Measurements from ENCODE around the gene NEMF.
A peak's percentile ranks its signal among the peaks of the same experiment; 100 is the strongest.
"Not testable (repeated sequence)": the region's sequence is repeated elsewhere in the genome, so short reads cannot be mapped to it uniquely, and the experiment has no call there.

The NEMF gene

DNA sequence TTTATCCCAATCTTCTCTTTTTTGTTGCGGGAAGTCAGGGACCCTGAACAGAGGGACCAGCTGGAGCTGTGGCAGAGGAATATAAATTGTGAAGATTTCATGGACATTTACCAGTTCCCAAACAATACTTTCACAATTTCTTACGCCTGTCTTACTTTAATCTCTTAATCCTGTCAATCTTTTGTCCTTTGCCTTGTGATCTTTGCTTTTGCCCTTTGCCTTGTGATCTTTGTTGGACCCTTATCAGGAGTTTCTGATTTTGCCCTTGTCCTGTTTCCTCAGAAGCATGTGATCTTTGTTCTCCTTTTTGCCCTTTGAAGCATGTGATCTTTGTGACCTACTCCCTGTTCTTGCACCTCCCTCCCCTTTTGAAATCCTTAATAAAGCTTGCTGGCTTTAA lies 36.5 kb downstream of the NEMF start:
- DNase-seq: not testable (repeated sequence)

- no peak for DNase-seq
Observed at GRCh38 chr14:49808780-49809179, 43.8 kb downstream of the NEMF start.

- DNase-seq: no peak
Observed at GRCh38 chr14:49796025-49796424, 56.6 kb downstream of the NEMF start.

DNA sequence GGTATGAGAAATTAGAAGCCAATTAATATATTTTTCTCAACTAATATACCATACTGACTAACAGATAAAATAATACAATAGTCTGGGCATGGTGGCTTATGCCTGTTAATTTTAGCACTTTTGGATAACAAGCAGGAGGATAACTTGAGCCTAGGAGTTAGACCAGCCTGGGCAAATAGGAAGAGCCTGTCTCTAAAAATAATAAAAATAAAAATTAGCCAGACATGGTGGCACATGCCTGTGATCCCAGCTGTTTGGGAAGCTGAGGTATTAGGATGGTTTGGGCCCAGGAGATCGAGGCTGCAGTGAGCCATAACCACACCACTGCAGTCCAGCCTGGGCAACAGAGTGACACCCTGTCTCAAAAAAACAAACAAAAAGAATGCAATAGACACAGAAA lies 60.0 kb downstream of the NEMF start:
- no peak for DNase-seq

DNA sequence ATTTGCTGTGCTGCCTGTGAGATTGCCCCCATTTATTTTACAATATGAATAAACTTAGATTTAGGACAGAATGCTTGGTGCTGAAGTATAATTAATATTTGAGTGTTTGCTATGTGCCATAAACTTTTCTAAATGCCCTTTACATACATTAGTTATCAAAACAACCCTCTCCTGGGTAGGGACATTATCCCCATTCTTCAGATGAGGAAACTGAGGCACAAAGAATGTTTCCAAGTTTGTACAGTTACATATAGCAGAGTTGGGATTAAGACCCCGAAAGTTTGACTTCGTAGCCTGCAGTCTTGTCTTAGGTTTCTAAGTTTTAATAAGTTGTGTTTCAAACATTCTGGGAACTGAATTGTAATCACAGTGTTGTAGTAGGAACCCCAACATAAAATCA lies 66.3 kb downstream of the NEMF start:
- no peak for DNase-seq

GRCh38 chr14:49783394-49784014 lies 69.1 kb downstream of the NEMF start:
- no peak for DNase-seq

DNA sequence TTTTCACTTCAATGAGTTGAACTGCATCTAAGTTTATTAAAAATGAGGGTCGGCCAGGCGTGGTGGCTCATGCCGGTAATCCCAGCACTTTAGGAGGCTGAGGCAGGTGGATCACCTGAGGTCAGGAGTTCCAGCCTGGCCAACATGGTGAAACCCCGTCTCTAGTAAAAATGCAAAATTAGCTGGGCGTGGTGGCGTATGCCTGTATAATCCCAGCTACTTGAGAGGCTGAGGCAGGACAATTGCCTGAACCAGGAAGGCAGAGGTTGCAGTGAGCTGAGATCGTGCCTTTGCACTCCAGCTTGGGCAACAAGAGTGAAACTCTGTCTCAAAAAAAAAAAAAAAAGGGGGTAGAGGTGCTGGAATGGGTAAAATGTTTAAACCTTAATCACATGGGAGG lies 71.5 kb downstream of the NEMF start:
- DNase-seq: not testable (repeated sequence)

DNA sequence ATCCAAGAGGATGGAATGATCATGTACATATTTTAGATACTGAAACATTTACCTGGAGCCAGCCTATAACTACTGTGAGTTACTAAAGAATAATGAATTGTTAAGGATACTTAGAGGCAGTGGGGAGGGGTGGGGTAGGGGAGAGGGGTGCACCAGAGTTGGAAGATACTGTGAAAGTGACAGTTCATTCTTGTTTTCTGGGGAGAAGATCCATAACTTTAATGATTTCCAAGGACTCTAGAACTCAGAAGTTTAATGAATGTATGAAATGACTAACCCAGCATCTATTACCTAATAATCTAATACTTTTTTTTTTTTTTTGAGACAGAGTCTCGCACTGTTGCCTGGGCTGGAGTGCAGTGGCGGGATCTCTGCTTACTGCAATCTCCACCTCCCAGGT lies 74.2 kb downstream of the NEMF start:
- DNase-seq: no peak

DNA sequence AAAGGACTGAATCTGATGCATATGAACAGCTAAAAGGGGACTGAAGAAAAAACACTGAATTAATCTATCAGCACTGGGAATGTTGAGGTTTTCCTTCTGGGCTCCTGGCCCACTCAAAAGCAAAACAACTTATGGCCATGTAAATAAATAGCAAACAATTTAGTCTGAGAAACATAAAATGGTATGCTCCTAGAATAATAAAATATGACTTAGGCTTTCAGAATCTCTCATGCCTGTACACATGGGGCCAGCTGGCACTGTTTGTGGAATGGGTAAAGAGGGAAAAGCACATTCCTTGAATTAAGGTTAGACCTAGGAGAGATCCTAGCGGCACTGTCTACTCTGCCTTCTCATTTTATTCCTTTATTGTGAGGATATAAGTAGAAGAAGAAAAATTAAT lies 78.5 kb downstream of the NEMF start:
- no peak for DNase-seq

DNA sequence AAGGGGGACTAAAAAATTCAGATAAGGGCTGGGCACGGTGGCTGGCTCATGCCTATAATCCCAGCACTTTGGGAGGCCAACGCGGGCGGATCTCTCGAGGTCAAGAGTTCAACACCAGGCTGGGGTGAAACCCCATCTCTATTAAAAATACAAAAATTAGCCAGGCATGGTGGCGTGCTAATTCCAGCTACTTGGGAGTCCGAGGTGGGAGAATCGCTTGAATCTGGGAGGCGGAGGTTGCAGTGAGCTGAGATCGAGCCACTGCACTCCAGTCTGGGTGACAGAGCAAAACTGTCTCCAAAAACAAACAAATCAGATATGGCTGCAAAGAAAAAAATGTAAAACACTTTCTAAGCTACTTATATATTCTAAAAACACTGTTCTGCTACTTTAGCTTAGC lies 80.9 kb downstream of the NEMF start:
- DNase-seq: not testable (repeated sequence)

DNA sequence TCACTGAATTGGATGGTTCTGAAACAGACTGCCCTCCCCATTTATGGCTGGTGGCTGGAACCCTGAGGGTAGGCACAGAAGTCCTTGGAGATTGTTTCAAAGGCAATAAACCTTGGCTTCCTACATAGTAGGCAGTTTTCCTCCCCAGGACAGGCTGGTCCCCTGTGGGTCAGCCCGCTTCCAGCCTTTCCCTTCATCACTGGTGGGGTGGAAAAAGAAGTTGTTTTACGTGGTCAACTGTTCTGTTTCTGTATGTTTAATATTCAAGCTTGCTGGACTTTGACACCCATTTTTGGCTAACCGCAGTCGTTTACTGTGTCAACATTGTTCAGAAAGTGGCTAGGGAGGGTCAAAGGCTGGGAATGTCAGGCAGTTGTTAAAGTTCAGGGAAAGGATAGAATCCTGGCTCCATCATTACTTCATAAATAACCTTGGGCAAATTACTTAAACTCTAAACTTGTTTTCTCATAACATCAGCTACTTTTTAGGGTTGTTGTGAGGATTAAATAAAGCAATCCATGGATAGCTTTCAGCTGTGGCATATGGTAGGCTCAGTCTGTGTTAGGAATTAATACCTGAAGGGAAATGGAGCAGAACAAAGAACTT lies 82.3 kb downstream of the NEMF start:
- no peak for DNase-seq

GRCh38 chr14:49769581-49770211 lies 82.9 kb downstream of the NEMF start:
- DNase-seq: no peak

DNA sequence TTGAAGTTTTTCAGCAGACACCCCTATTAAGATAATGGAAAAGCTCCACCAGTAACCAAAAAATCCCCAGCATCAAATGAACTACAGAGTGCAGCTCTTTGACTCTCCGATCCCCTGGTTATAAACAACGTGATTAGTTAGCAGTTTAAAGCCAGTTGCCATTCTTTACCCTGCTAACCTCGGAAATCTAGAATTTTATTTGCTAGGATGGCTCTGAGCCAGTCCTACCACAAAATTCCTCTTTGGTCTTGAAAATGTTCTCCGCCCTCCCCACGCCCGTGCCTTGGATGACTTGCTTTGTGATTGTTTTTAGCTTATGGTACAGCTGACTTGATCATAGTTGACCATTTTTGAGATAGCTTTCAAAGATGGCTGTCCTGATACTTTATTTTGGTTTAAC lies 83.4 kb downstream of the NEMF start:
- DNase-seq: no peak

GRCh38 chr14:49768301-49769121 lies 84.1 kb downstream of the NEMF start:
- DNase-seq: peak; percentile 65

DNA sequence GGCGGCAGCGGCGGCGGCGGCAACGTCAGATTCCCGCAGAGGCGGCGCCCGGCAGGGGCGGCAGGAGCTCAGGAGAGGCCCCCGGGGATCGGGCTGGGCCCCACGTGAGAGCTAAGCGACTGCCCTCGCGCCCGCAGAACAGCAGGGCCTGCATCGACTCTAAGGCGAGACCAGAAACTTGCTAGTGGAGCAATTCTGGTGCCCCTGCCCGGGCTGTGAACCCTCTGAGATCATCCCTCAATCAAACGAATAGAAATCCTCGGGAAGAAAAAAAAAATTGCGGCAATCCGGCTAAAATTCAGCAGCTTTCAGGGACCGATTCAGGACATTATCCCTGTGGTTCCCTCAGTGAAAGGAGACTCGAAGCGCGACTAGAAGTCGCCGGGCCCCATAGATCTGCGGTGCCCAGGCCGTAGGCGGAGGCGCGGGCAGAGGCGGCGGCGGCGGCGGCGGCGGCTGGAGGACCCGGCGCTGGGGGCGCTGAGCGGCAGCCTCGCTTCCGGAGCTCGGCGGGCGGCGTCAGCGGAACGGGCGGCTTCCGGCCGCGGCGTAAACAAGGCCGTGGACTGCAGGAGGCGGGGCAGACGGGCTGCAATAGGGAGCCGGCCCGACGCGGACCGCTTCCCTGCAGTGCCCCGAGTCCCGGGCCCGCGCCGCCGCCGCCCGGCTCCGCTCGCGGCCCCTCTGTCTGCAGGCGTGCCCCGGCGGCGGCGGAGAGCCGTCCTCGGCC lies 84.9 kb downstream of the NEMF start, which contains the start of gene KLHDC2:
Gene KLHDC2 (plus strand): TSS at position 583 of the 730 bp plus-strand sequence. CDS start 316 bp downstream, outside the sequence.
- DNase-seq: peak; percentile 92

GRCh38 chr14:49767270-49767570 lies 85.4 kb downstream of the NEMF start:
- no peak for DNase-seq

GRCh38 chr14:49766839-49767238 lies 85.7 kb downstream of the NEMF start:
- no peak for DNase-seq

- no peak for DNase-seq
Observed at GRCh38 chr14:49761839-49762551, 90.6 kb downstream of the NEMF start.

- DNase-seq: no peak
Observed at GRCh38 chr14:49755378-49755777, 97.2 kb downstream of the NEMF start.

DNA sequence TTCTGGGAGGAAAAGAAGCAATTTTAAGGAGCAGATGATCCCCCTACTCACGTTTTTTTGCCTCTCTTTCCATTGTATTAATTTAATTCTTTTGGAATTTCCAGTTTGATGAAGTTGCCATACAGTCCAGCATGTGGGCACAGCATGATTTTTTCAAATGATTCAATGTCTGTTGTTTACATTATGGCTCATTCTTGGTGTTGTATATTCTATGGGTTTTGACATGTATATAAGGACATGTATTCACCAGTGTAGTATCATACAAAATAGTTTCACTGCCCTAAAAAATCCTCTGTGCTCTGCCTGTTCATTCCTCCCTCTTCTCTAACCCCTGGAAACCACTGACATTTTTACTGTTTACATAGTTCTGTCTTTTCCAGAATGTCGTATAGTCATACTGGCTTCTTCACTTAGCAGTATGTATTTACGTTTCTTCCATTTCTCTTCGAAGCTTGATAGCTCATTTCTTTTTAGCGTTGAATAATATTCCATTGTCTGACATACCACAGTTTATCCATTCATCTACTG lies 98.0 kb downstream of the NEMF start:
- no peak for DNase-seq

DNA sequence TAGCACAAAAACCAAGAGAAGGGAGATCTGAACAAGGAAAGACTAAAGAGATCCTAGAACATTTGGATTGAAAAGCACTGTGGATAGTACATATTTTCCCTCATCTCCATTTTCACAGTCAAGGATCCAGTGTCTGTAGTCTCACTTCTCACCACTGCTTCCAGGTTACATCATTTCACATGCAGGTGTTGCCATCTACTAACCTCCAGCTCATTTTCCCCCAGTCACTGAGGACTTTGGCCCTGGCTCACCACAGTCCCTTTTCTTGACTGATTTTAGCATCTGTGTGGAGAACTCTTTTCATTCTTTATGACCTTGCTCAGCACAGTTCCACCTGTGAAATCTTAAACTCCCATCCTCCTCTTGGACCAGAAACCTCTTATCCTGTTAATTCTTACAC lies 106.1 kb downstream of the NEMF start:
- DNase-seq: not testable (repeated sequence)

DNA sequence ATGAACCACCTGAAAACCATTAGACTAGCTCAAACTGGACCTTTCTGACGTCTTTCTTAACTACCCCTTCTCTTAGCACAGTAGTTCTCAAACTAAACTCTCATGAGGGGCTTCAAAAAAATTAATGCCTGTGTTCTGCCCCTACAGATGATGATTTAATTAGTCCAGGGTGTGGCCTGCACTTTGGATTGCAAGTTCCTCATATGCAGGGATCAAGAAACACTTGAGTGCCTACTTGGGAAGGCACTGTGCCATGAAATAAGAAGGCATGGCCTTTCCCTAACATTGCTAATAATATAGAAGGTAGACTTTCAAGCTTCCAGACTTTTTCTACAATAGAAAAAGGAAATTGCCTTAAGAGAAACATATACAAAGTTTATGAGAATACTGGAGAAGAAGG lies 107.4 kb downstream of the NEMF start:
- no peak for DNase-seq
